Measurements from ENCODE around the gene PRIM1.
"Not testable (repeated sequence)": the region's sequence is repeated elsewhere in the genome, so short reads cannot be mapped to it uniquely, and the experiment has no call there.

The PRIM1 gene

DNA sequence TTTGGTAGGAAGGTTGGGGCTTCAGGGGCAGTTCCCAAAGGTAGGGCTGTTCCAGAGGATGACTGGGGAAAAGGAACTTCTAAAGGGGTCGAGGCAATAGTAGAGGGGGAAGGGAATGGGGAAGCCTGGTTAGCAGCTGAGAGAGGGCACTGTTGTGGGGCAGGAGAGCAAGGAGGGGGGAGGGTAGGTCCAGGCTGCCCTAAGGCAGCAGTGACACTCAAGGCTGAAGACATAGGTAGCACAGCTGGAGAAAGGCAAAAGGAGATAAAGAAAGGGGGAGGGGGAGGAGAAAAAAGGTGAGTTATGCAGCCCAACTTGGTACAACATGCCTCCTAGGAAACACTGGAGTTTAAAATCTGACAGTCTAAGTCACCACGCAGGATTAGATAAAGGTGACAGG is 30.9 kb downstream of the PRIM1 start:
- TF ChIP-seq JUND (IDR thresholded peaks at IDR 0.05; ENCODE audit: low read depth) = no peak
- in situ Hi-C loops (cut with HindIII; ENCODE audit: low pct_unique_long_range_greater_than_20kb, low sequenced_read_pairs) = no loop called here
- no peak for DNase-seq (ENCODE audit: low read depth in 1 of 2, low spot score in 1 of 2)

DNA sequence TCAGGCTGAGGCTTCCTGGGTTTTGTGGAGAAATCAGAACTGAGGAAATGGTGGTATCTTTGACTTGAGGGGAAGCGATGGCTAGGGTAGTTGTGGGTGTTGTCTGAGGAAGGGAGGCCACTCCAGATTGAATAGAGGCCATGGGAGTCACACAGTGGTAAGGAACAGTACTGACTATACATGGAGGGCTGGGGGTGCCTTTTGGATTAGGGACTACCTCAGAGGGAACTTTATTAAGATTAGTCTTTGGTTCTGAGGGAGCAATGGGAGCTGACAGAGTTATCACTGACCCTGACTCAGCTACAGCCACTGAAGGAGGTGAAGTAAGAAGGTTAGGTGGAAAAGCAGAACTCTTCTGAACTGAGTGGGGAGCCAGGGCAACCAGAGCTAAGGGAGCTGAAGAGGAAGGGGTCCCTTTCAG is 31.4 kb downstream of the PRIM1 start:
- DNase-seq (ENCODE audit: low read depth in 1 of 2, low spot score in 1 of 2) = no peak
- TF ChIP-seq JUND (IDR thresholded peaks at IDR 0.05; ENCODE audit: low read depth) = no peak
- in situ Hi-C loops (cut with HindIII; ENCODE audit: low pct_unique_long_range_greater_than_20kb, low sequenced_read_pairs) = no loop called here

DNA sequence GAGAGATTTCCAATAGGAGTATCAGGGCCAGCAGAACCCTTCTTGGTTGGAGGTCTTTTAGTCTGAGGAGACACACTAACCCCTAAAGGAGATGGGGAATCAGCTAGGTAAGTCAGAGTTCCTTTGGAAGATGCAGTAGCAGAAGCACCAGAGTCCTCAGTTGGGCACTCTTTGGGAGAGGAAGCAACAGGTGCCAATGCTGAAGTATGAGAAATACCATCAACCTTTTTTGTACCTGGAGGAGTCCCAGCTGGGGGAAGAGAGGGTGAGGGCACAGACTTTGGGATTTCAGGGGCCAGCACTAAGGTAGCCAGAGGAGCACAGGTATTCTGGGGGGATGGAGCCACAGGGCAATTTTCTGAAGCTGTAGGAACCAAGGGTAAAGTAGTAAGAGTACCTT is 33.1 kb downstream of the PRIM1 start:
- in situ Hi-C loops (cut with HindIII; ENCODE audit: low pct_unique_long_range_greater_than_20kb, low sequenced_read_pairs) = no loop called here
- no peak for TF ChIP-seq JUND (IDR thresholded peaks at IDR 0.05; ENCODE audit: low read depth)
- no peak for DNase-seq (ENCODE audit: low read depth in 1 of 2, low spot score in 1 of 2)

- no peak for TF ChIP-seq JUND (IDR thresholded peaks at IDR 0.05; ENCODE audit: low read depth)
- in situ Hi-C loops (cut with HindIII; ENCODE audit: low pct_unique_long_range_greater_than_20kb, low sequenced_read_pairs) = no loop called here
- DNase-seq (ENCODE audit: low read depth in 1 of 2, low spot score in 1 of 2) = no peak
Observed at GRCh38 chr12:56718636-56719035, 33.5 kb downstream of the PRIM1 start.

GRCh38 chr12:56718149-56718548 is 34.0 kb downstream of the PRIM1 start:
- no peak for TF ChIP-seq JUND (IDR thresholded peaks at IDR 0.05; ENCODE audit: low read depth)
- no peak for DNase-seq (ENCODE audit: low read depth in 1 of 2, low spot score in 1 of 2)
- in situ Hi-C loops (cut with HindIII; ENCODE audit: low pct_unique_long_range_greater_than_20kb, low sequenced_read_pairs) = no loop called here

DNA sequence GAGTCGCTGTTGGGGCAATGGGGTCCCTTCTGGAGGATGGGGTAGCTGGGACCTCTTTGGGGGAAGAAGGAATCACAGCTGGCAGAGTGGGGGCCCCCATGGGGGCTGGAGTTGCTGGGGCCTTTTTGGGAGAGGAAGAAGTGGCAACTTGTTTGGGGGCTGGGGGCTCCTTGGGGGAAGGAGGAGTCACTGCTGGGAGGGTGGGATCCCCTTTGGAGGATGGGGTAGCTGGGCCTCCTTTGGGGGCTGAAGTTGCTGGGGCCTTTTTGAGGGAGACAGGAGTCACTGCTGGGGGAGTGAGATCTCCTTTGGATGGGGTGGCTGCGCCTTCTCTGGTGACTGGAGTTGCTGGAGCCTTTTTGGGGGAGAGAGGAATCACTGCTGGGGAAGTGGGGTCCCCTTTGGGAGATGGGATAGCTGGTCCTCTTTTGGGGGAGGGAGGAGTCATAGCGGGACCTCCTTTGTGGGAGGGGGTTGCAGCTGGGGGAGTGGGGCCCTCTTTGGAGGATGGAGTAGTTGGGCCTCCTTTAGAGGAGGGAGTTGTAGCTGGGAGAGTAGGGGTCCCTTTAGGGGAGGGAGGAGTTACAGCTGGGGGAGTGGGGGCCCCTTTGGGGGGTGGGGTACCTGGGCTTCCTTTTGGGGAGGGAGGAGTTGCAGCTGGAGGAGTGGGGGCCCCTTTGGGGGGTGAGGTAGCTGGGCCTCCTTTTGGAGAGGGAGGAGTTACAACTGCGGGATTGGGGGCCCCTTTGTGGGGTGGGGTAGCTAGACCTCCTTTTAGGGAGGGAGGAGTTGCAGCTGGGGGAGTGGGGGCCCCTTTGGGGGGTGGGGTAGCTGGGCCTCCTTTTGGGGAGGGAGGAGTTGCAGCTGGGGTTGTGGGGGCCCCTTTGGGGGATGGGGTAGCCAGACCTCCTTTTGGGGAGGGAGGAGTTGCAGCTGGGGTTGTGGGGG is 34.9 kb downstream of the PRIM1 start:
- no peak for TF ChIP-seq JUND (IDR thresholded peaks at IDR 0.05; ENCODE audit: low read depth)
- DNase-seq (ENCODE audit: low read depth in 1 of 2, low spot score in 1 of 2) = no peak
- in situ Hi-C loops (cut with HindIII; ENCODE audit: low pct_unique_long_range_greater_than_20kb, low sequenced_read_pairs) = no loop called here

DNA sequence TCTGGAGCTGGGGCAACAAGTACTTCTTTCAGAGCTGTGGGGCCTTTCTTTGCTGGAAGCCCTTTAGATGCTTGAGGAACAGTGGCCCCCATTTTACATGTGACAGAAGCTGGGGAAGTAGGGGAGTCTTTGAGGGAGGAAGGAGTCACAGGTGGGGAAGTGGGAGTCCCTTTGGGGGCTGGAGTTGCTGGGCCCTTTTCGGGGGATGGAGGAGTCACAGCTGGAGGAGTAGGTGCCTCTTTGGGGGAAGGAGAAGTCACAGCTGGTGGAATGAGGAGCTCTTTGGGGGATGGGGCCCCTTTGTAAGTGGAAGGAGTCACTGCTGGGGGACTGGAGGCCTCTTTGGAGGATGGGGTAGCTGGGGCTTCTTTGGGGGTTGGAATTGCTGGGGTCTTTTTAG is 35.7 kb downstream of the PRIM1 start:
- no peak for TF ChIP-seq JUND (IDR thresholded peaks at IDR 0.05; ENCODE audit: low read depth)
- no peak for DNase-seq (ENCODE audit: low read depth in 1 of 2, low spot score in 1 of 2)
- in situ Hi-C loops (cut with HindIII; ENCODE audit: low pct_unique_long_range_greater_than_20kb, low sequenced_read_pairs) = no loop called here

- no peak for TF ChIP-seq JUND (IDR thresholded peaks at IDR 0.05; ENCODE audit: low read depth)
- DNase-seq (ENCODE audit: low read depth in 1 of 2, low spot score in 1 of 2) = no peak
- in situ Hi-C loops (cut with HindIII; ENCODE audit: low pct_unique_long_range_greater_than_20kb, low sequenced_read_pairs) = no loop called here
Observed at GRCh38 chr12:56715798-56716197, 36.3 kb downstream of the PRIM1 start.

GRCh38 chr12:56714431-56714929 is 37.6 kb downstream of the PRIM1 start:
- in situ Hi-C loops (cut with HindIII; ENCODE audit: low pct_unique_long_range_greater_than_20kb, low sequenced_read_pairs) = no loop called here
- DNase-seq (ENCODE audit: low read depth in 1 of 2, low spot score in 1 of 2) = no peak
- no peak for TF ChIP-seq JUND (IDR thresholded peaks at IDR 0.05; ENCODE audit: low read depth)

GRCh38 chr12:56713345-56713744 is 38.8 kb downstream of the PRIM1 start:
- no peak for DNase-seq (ENCODE audit: low read depth in 1 of 2, low spot score in 1 of 2)
- no peak for TF ChIP-seq JUND (IDR thresholded peaks at IDR 0.05; ENCODE audit: low read depth)
- in situ Hi-C loops (cut with HindIII; ENCODE audit: low pct_unique_long_range_greater_than_20kb, low sequenced_read_pairs) = no loop called here

DNA sequence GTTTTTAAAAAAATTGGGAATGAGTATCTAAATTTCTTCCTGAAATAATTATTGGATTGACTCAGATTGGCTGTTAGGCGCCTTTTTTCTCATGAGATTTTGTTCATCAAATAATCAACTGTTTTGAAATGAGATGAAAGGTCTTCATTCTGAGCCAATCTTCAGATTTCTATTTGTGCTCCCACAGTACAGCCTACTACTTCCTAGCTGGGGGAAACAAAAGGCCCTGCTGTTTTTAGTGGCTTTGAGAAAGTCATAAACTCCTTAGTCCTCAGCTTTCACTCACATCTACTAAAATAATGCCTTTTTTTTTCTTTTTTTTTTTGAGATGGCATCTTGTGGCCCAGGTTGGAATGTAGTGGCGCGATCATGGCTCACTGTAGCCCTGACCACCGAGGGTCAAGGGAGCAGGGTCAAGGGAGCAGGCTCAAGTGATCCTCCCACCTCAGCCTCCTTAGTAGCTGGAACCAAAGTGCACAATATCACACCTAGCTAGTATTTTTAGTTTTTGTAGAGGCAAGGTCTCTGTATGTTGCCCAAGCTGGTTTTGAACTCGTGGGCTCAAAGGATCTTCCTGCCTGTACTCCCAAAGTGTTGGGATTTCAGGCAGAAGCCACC is 42.3 kb downstream of the PRIM1 start:
- TF ChIP-seq JUND (IDR thresholded peaks at IDR 0.05; ENCODE audit: low read depth) = no peak
- DNase-seq (ENCODE audit: low read depth in 1 of 2, low spot score in 1 of 2) = no peak
- in situ Hi-C loops (cut with HindIII; ENCODE audit: low pct_unique_long_range_greater_than_20kb, low sequenced_read_pairs) = no loop called here

DNA sequence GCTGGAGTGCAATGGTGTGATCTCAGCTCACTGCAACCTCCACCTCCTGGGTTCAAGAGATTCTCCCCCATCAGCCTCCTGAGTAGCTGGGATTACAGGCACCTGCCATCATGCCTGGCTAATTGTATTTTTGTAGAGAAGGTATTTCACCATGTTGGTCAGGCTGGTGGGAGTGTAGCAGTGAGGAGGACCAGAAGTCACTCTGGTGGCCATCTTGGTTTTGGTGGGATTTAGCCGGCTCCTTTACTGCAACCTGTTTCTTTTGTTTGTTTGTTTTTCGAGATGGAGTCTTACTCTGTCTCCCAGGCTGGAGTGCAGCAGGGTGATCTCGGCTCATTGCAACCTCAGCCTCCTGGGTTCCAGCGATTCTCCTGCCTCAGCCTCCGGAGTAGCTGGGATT is 47.6 kb downstream of the PRIM1 start:
- in situ Hi-C loops (cut with HindIII; ENCODE audit: low pct_unique_long_range_greater_than_20kb, low sequenced_read_pairs); DNase-seq (ENCODE audit: low read depth in 1 of 2, low spot score in 1 of 2): not testable (repeated sequence)

GRCh38 chr12:56699020-56699661 is 53.0 kb downstream of the PRIM1 start:
- no peak for DNase-seq (ENCODE audit: low read depth in 1 of 2, low spot score in 1 of 2)
- in situ Hi-C loops (cut with HindIII; ENCODE audit: low pct_unique_long_range_greater_than_20kb, low sequenced_read_pairs) = no loop called here
- TF ChIP-seq JUND (IDR thresholded peaks at IDR 0.05; ENCODE audit: low read depth) = no peak
